ENCODE results near the gene SLC22A23. TPM values are rescaled to one million over a fixed set of nuclear protein-coding genes. Genes with fewer than 3 reads are reported as not detected.

Gene SLC22A23
- total RNA-seq, 2 donors from 2014 or later, result 11.1 to 13.3 TPM

GRCh38 chr6:3261921-3262320 lies 194.9 kb downstream of the SLC22A23 start:
- Histone ChIP-seq H3K4me1 (ENCODE audit: control insufficient read depth, insufficient read depth, low read length) (no peaks in the 10 kb centered on the region), H3K27ac (ENCODE audit: low read depth, low read length) (no peak overlapping the region), H3K9me3 (ENCODE audit: control insufficient read depth, low read length) (no peaks in the 10 kb centered on the region), H3K27me3 (ENCODE audit: control insufficient read depth, insufficient read depth, low read length, poor library complexity, severe bottlenecking) (no peaks in the 10 kb centered on the region), H3K4me3 (ENCODE audit: low read length) (no peak overlapping the region), H3K36me3 (ENCODE audit: control insufficient read depth, insufficient read depth, low read length) (no peaks in the 10 kb centered on the region), H3K9ac (ENCODE audit: extremely low read depth, low read length, poor library complexity, severe bottlenecking) (no peak overlapping the region)
- H3K27me3 Mint-ChIP-seq (ENCODE audit: insufficient read depth), result peaks cover 15% of the 10 kb centered on the region
- peaks cover 13% of the 10 kb centered on the region for H3K4me1 Mint-ChIP-seq
- H3K36me3 Mint-ChIP-seq (ENCODE audit: low read depth), result peaks cover 12% of the 10 kb centered on the region
- no peak for DNase-seq
- H3K27ac Mint-ChIP-seq, result no peak overlapping the region
- no peak for TF ChIP-seq CTCF (conservative IDR thresholded peaks at IDR 0.05)
- H3K4me3 Mint-ChIP-seq, result no peak overlapping the region
- WGBS, 2 experiments (ENCODE audit: insufficient coverage in 1 of 2, insufficient read length in 1 of 2), result 78 to 100% methylated on average over 2 to 8 of the region's 8 CpGs
- no peaks in the 10 kb centered on the region for H3K9me3 Mint-ChIP-seq

- Histone ChIP-seq H3K4me1 (ENCODE audit: control insufficient read depth, insufficient read depth, low read length) (no peaks in the 10 kb centered on the region), H3K27me3 (ENCODE audit: control insufficient read depth, insufficient read depth, low read length, poor library complexity, severe bottlenecking) (peaks cover 3% of the 10 kb centered on the region), H3K4me3 (ENCODE audit: low read length) (no peak overlapping the region), H3K36me3 (ENCODE audit: control insufficient read depth, insufficient read depth, low read length) (no peaks in the 10 kb centered on the region), H3K9ac (ENCODE audit: extremely low read depth, low read length, poor library complexity, severe bottlenecking) (no peak overlapping the region), H3K9me3 (ENCODE audit: control insufficient read depth, low read length) (no peaks in the 10 kb centered on the region), H3K27ac (ENCODE audit: low read depth, low read length) (no peak overlapping the region)
- Mint-ChIP-seq H3K27me3 (ENCODE audit: insufficient read depth) (peaks cover 20% of the 10 kb centered on the region), H3K4me1 (peaks cover 13% of the 10 kb centered on the region), H3K36me3 (ENCODE audit: low read depth) (peaks cover 10% of the 10 kb centered on the region), H3K9me3 (no peaks in the 10 kb centered on the region), H3K4me3 (no peak overlapping the region), H3K27ac (no peak overlapping the region)
- 62 to 63% methylated on average over 6 of the region's 6 CpGs for WGBS, 2 experiments (ENCODE audit: insufficient coverage in 1 of 2, insufficient read length in 1 of 2)
- TF ChIP-seq CTCF (conservative IDR thresholded peaks at IDR 0.05), result no peak
- no peak for DNase-seq
Measured at GRCh38 chr6:3261518-3261820, 195.4 kb downstream of the SLC22A23 start.

DNA sequence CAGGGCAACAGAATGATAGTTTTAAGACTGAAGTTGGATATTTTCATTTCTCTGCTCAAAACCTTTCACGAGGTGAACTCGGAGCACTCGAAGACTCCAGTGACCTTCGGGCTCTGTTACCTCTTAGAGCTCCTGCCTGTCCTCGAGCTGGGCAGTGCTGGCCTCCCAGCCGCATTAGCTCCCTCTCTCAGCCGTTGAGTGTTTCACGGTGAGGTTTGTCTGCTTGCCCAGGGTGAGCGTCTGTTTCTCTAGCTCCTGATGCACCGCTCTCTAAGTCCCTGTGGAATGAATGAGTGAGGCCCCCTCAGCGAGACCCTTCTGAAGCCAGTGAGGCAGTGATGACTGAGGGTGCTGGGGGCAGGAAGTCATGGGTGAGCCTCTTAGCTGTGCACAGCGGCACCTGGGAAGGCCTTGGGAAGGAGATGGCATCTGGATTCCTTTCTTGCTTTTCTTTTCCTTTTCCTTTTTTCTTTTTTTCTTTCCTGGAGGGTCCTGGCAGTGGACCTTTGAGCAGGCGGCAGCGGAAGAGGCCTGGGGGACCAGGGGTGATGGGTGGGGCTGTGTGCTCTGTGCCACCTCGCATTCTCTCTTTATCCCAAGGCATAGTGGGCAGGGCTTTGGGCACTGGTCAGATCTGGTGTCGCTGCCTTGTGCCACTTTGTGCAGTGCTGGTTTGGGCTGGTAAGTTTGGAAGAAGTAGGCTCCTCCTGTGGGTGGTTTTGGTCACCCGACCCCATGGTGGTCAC lies 195.9 kb downstream of the SLC22A23 start:
- Histone ChIP-seq H3K27me3 (ENCODE audit: control insufficient read depth, insufficient read depth, low read length, poor library complexity, severe bottlenecking) (peaks cover 8% of the 10 kb centered on the region), H3K27ac (ENCODE audit: low read depth, low read length) (no peak overlapping the region), H3K4me3 (ENCODE audit: low read length) (no peak overlapping the region), H3K4me1 (ENCODE audit: control insufficient read depth, insufficient read depth, low read length) (no peaks in the 10 kb centered on the region), H3K36me3 (ENCODE audit: control insufficient read depth, insufficient read depth, low read length) (no peaks in the 10 kb centered on the region), H3K9me3 (ENCODE audit: control insufficient read depth, low read length) (no peaks in the 10 kb centered on the region), H3K9ac (ENCODE audit: extremely low read depth, low read length, poor library complexity, severe bottlenecking) (no peak overlapping the region)
- DNase-seq, result no peak
- Mint-ChIP-seq H3K27ac (no peak overlapping the region), H3K9me3 (no peaks in the 10 kb centered on the region), H3K36me3 (ENCODE audit: low read depth) (peaks cover 7% of the 10 kb centered on the region), H3K4me3 (peak overlapping the region; percentile 90), H3K4me1 (peaks cover 13% of the 10 kb centered on the region), H3K27me3 (ENCODE audit: insufficient read depth) (peaks cover 25% of the 10 kb centered on the region)
- WGBS, 2 experiments (ENCODE audit: insufficient coverage in 1 of 2, insufficient read length in 1 of 2), result 73 to 83% methylated on average over 10 to 17 of the region's 17 CpGs
- no peak for TF ChIP-seq CTCF (conservative IDR thresholded peaks at IDR 0.05)
